Bronchial epithelial cell (primary cell): ENCODE results near the gene PI4KA. TPM values are rescaled to one million over a fixed set of nuclear protein-coding genes. Genes with fewer than 3 reads are reported as not detected.

ENCODE experiments used
- DNase-seq: peaks from one replicate; pipeline ENCODE4 v3.0.0-alpha.2; 2010; ENCODE audit warnings: low read depth
- FAIRE-seq: peaks from 2 replicates; lab custom pipeline; 2011; peaks lifted over from hg19 to GRCh38; lab: Jason Lieb, UNC
- H3K27me3 ChIP-seq: 2 replicates; pipeline ENCODE4 v1.5.1; 2011; ENCODE audit warnings: low read length; ENCODE audit not compliant: control insufficient read depth, insufficient read depth
- H3K36me3 ChIP-seq: 2 replicates; pipeline ENCODE4 v1.5.1; 2011; ENCODE audit warnings: low read length; ENCODE audit not compliant: control insufficient read depth, insufficient read depth
- H3K4me3 ChIP-seq: 2 replicates; pipeline ENCODE4 v1.5.1; 2011; ENCODE audit warnings: mild to moderate bottlenecking, low read depth, low read length, control low read depth
- CTCF ChIP-seq: IDR thresholded peaks from 2 replicates; pipeline ENCODE4 v1.5.1; 2011; ENCODE audit warnings: mild to moderate bottlenecking, moderate library complexity, low read length, control low read depth, inconsistent platforms; ENCODE audit not compliant: insufficient read depth, severe bottlenecking
- total RNA-seq: library from RNA; depleted of rRNA; stranded (reverse); fragments of >200 nt; gene quantifications from 2 replicates; pipeline ENCODE4 v1.2.1, GENCODE V29; 2014

Gene PI4KA
- total RNA-seq, 1 donor from 2014 or later: 9.5 TPM

GRCh38 chr22:20859615-20860014 is 1.0 kb upstream of the PI4KA start:
- Histone ChIP-seq H3K27me3 (no peaks in the 10 kb centered on the region), H3K36me3 (peaks cover 2% of the 10 kb centered on the region), H3K4me3 (peak overlapping the region; percentile 85)
- DNase-seq: no peak
- no peak for TF ChIP-seq CTCF
- FAIRE-seq: no peak

- peak; percentile 49 for DNase-seq
- no peaks in the 10 kb centered on the region for H3K36me3 ChIP-seq
- no peak for FAIRE-seq
Observed at GRCh38 chr22:20857838-20858614, 585 bp downstream of the PI4KA start.

GRCh38 chr22:20857247-20857643 is 1.4 kb downstream of the PI4KA start:
- Histone ChIP-seq H3K27me3 (no peaks in the 10 kb centered on the region), H3K36me3 (no peaks in the 10 kb centered on the region), H3K4me3 (no peak overlapping the region)
- no peak for DNase-seq
- no peak for FAIRE-seq
- no peak for TF ChIP-seq CTCF

More at GRCh38 chr22:20857838-20858614, 585 bp downstream of the PI4KA start:
- no peak for TF ChIP-seq CTCF
- no peaks in the 10 kb centered on the region for H3K27me3 ChIP-seq
- H3K4me3 ChIP-seq: peak overlapping the region; percentile 85

GRCh38 chr22:20853236-20853660 is 5.4 kb downstream of the PI4KA start:
- no peaks in the 10 kb centered on the region for H3K36me3 ChIP-seq
- no peak for DNase-seq
- TF ChIP-seq CTCF: no peak
- no peaks in the 10 kb centered on the region for H3K27me3 ChIP-seq
- no peak for FAIRE-seq
- H3K4me3 ChIP-seq: no peak overlapping the region

GRCh38 chr22:20852503-20852902 is 6.1 kb downstream of the PI4KA start:
- no peaks in the 10 kb centered on the region for H3K36me3 ChIP-seq
- H3K4me3 ChIP-seq: no peak overlapping the region
- no peaks in the 10 kb centered on the region for H3K27me3 ChIP-seq
- FAIRE-seq (no peak), DNase-seq (no peak)
- TF ChIP-seq CTCF: no peak
